SK-N-SH (cell line): ENCODE data around the gene CFTR. TPM values are rescaled to one million over a fixed set of nuclear protein-coding genes. Genes with fewer than 3 reads are reported as not detected.
A peak's percentile ranks its signal among the peaks of the same experiment; 100 is the strongest.

ENCODE experiments used
- CTCF ChIA-PET: fragments of 300-600, 350-600 bp; formaldehyde crosslinking; extraction: SDS; loops from one replicate; lab custom pipeline; 2021; lab: Yijun Ruan, JAX
- POLR2A ChIA-PET: fragments of 350-600 bp; sonication (Branson Sonifier 250); formaldehyde crosslinking; extraction: SDS; loops from one replicate; lab custom pipeline; 2020; ENCODE audit warnings: antibody characterized with exemption, inconsistent platforms; lab: Yijun Ruan, JAX
- DNase-seq: peaks from one replicate; pipeline ENCODE4 v3.0.0; 2012
- H2AFZ ChIP-seq: fragments of 200-600 bp; sonication (generic); 2 replicates; pipeline ENCODE4 v1.8.1; 2016; ENCODE audit warnings: antibody characterized with exemption, mild to moderate bottlenecking, low read depth
- H3F3A ChIP-seq: fragments of 200-600 bp; sonication (generic); replicated peaks from 2 replicates; pipeline ENCODE3; 2016; ENCODE audit warnings: antibody characterized with exemption, mild to moderate bottlenecking; ENCODE audit not compliant: insufficient read depth
- H3K27ac ChIP-seq, 2 experiments: fragments of 200-500 bp in 1 of 2; fragments of 200-600 bp in 1 of 2; sonication (Bioruptor generic) in 1 of 2; sonication (generic), shearing (Covaris generic) in 1 of 2; 2 replicates each; pipeline versions ENCODE4 v1.5.1 to v1.6.1; 2014 to 2016; ENCODE audit warnings: low read depth in 2 of 2, inconsistent platforms in 1 of 2, low read length in 1 of 2, mild to moderate bottlenecking in 1 of 2, mixed read lengths in 1 of 2
- H3K27me3 ChIP-seq: fragments of 200-600 bp; sonication (generic), shearing (Covaris generic); 2 replicates; pipeline ENCODE4 v1.6.1; 2016; ENCODE audit warnings: mixed run types; ENCODE audit not compliant: insufficient read depth
- H3K36me3 ChIP-seq, 2 experiments: fragments of 200-500 bp in 1 of 2; fragments of 200-600 bp in 1 of 2; sonication (Bioruptor generic) in 1 of 2; sonication (generic) in 1 of 2; replicated peaks in 1 of 2; 2 replicates each; pipeline versions ENCODE3 to v1.5.1; 2014 to 2016; ENCODE audit warnings: low read length in 1 of 2, mild to moderate bottlenecking in 1 of 2; ENCODE audit not compliant: insufficient read depth in 2 of 2, control insufficient read depth in 1 of 2
- H3K4me1 ChIP-seq, 2 experiments: fragments of 200-500 bp in 1 of 2; fragments of 200-600 bp in 1 of 2; sonication (Bioruptor generic) in 1 of 2; sonication (generic), shearing (Covaris generic) in 1 of 2; 2 replicates each; pipeline versions ENCODE4 v1.5.1 to v1.6.1; 2014 to 2016; ENCODE audit warnings: low read depth in 1 of 2, low read length in 1 of 2, mixed run types in 1 of 2; ENCODE audit not compliant: insufficient read depth in 2 of 2, control insufficient read depth in 1 of 2
- H3K4me2 ChIP-seq: fragments of 200-600 bp; sonication (generic), shearing (Covaris generic); 2 replicates; pipeline ENCODE4 v1.6.1; 2017; ENCODE audit warnings: mixed run types
- H3K4me3 ChIP-seq, 2 experiments: fragments of 200-500 bp in 1 of 2; fragments of 200-600 bp in 1 of 2; sonication (Bioruptor generic) in 1 of 2; sonication (generic), shearing (Covaris generic) in 1 of 2; 2 replicates each; pipeline versions ENCODE4 v1.5.1 to v1.8.1; 2014 to 2016; ENCODE audit warnings: low read depth in 2 of 2, inconsistent platforms in 1 of 2, low read length in 1 of 2, mild to moderate bottlenecking in 1 of 2, mixed read lengths in 1 of 2, moderate library complexity in 1 of 2
- H3K79me2 ChIP-seq: fragments of 200-600 bp; sonication (generic); 2 replicates; pipeline ENCODE4 v1.8.1; 2017; ENCODE audit warnings: mild to moderate bottlenecking; ENCODE audit not compliant: insufficient read depth
- H3K9ac ChIP-seq: fragments of 200-600 bp; sonication (generic); 2 replicates; pipeline ENCODE4 v1.6.1; 2017; ENCODE audit warnings: mixed run types
- H3K9me2 ChIP-seq: fragments of 200-600 bp; sonication (generic); 2 replicates; pipeline ENCODE4 v1.6.1; 2017; ENCODE audit warnings: mixed run types
- H3K9me3 ChIP-seq: fragments of 200-600 bp; sonication (generic); 2 replicates; pipeline ENCODE4 v1.6.1; 2017; ENCODE audit warnings: mixed run types, mild to moderate bottlenecking, moderate library complexity
- H4K20me1 ChIP-seq: fragments of 200-600 bp; sonication (generic); 2 replicates; pipeline ENCODE4 v1.6.1; 2017; ENCODE audit warnings: mild to moderate bottlenecking, mixed run types; ENCODE audit not compliant: insufficient read depth
- CHD2 ChIP-seq: fragments of 150-350 bp; IDR thresholded peaks from 2 replicates; pipeline ENCODE4 v1.6.1; 2018; ENCODE audit warnings: low read length; ENCODE audit not compliant: partially characterized antibody
- ELF1 ChIP-seq: IDR thresholded peaks from 2 replicates; pipeline ENCODE4 v1.4.0; 2012
- NRF1 ChIP-seq: IDR thresholded peaks from 2 replicates; pipeline ENCODE4 v1.6.1; 2012; ENCODE audit warnings: low read depth, mild to moderate bottlenecking, low read length
- RFX5 ChIP-seq: IDR thresholded peaks from 2 replicates; pipeline ENCODE4 v1.6.1; 2012; ENCODE audit warnings: mild to moderate bottlenecking, improper control_type of control experiment, low read length
- SMC3 ChIP-seq: IDR thresholded peaks from 2 replicates; pipeline ENCODE4 v1.6.1; 2012; ENCODE audit warnings: low read depth, low read length, improper control_type of control experiment
- TCF12 ChIP-seq: IDR thresholded peaks from 2 replicates; pipeline ENCODE4 v1.4.0; 2012
- WGBS: methylation state at CpG from one replicate; pipeline ENCODE4 v1.1.6; 2017; ENCODE audit warnings: low lambda C conversion rate; 5-methylcytosine and 5-hydroxymethylcytosine counted together
- polyA plus RNA-seq, 3 experiments: library from polyadenylated mRNA; depleted of rRNA; stranded (reverse); fragments of >200 nt; gene quantifications; 2 replicates each; pipeline ENCODE4 v1.2.3, GENCODE V29; 2012
- TF ChIP-seq, protein P1 (sequence below): fragments of 150-350 bp; IDR thresholded peaks from 2 replicates; pipeline ENCODE4 v1.6.1; 2017; ENCODE audit warnings: antibody characterized with exemption, low read length, low read depth, borderline replicate concordance
- TF ChIP-seq, protein P2 (sequence below): IDR thresholded peaks from 2 replicates; pipeline ENCODE4 v1.4.0; 2012; ENCODE audit warnings: low read depth
- TF ChIP-seq, protein P3 (sequence below): fragments of 150-350 bp; IDR thresholded peaks from 2 replicates; pipeline ENCODE4 v1.6.1; 2016; ENCODE audit warnings: mild to moderate bottlenecking, low read depth, low read length
- TF ChIP-seq, protein P4 (sequence below): IDR thresholded peaks from 2 replicates; pipeline ENCODE4 v1.6.1; 2012; ENCODE audit warnings: mild to moderate bottlenecking, low read depth, low read length, moderate library complexity
- TF ChIP-seq, protein P5 (sequence below): IDR thresholded peaks from 2 replicates; pipeline ENCODE4 v1.4.0; 2012; ENCODE audit warnings: low read depth, borderline replicate concordance

CFTR gene
- not detected in 2 replicates for polyA plus RNA-seq (2012; rRNA removed)
- polyA plus RNA-seq (2012; cell fraction: cytosol; rRNA removed) = not detected in 2 replicates
- polyA plus RNA-seq (2012; cell fraction: nucleus; rRNA removed) = not detected in 2 replicates

DNA sequence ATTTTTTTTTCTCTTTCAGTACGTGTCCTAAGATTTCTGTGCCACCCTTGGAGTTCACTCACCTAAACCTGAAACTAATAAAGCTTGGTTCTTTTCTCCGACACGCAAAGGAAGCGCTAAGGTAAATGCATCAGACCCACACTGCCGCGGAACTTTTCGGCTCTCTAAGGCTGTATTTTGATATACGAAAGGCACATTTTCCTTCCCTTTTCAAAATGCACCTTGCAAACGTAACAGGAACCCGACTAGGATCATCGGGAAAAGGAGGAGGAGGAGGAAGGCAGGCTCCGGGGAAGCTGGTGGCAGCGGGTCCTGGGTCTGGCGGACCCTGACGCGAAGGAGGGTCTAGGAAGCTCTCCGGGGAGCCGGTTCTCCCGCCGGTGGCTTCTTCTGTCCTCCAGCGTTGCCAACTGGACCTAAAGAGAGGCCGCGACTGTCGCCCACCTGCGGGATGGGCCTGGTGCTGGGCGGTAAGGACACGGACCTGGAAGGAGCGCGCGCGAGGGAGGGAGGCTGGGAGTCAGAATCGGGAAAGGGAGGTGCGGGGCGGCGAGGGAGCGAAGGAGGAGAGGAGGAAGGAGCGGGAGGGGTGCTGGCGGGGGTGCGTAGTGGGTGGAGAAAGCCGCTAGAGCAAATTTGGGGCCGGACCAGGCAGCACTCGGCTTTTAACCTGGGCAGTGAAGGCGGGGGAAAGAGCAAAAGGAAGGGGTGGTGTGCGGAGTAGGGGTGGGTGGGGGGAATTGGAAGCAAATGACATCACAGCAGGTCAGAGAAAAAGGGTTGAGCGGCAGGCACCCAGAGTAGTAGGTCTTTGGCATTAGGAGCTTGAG, at the start of gene CFTR:
CFTR (plus strand) TSS at position 801 of the 830 bp plus-strand sequence. CDS start 70 bp downstream, outside the sequence.
- no peaks in the 10 kb centered on the region for H3K9me3 ChIP-seq
- no peak within 1 kb of the TSS for H2AFZ ChIP-seq
- POLR2A ChIA-PET = no interaction called here
- H3K9ac ChIP-seq = no peak within 1 kb of the TSS
- TF ChIP-seq, protein P1, sequence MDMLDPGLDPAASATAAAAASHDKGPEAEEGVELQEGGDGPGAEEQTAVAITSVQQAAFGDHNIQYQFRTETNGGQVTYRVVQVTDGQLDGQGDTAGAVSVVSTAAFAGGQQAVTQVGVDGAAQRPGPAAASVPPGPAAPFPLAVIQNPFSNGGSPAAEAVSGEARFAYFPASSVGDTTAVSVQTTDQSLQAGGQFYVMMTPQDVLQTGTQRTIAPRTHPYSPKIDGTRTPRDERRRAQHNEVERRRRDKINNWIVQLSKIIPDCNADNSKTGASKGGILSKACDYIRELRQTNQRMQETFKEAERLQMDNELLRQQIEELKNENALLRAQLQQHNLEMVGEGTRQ = no peak
- TF ChIP-seq, protein P2, sequence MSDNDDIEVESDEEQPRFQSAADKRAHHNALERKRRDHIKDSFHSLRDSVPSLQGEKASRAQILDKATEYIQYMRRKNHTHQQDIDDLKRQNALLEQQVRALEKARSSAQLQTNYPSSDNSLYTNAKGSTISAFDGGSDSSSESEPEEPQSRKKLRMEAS = no peak
- no peak for TF ChIP-seq RFX5
- TF ChIP-seq, protein P3, sequence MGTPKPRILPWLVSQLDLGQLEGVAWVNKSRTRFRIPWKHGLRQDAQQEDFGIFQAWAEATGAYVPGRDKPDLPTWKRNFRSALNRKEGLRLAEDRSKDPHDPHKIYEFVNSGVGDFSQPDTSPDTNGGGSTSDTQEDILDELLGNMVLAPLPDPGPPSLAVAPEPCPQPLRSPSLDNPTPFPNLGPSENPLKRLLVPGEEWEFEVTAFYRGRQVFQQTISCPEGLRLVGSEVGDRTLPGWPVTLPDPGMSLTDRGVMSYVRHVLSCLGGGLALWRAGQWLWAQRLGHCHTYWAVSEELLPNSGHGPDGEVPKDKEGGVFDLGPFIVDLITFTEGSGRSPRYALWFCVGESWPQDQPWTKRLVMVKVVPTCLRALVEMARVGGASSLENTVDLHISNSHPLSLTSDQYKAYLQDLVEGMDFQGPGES = no peak
- TF ChIP-seq, protein P4, sequence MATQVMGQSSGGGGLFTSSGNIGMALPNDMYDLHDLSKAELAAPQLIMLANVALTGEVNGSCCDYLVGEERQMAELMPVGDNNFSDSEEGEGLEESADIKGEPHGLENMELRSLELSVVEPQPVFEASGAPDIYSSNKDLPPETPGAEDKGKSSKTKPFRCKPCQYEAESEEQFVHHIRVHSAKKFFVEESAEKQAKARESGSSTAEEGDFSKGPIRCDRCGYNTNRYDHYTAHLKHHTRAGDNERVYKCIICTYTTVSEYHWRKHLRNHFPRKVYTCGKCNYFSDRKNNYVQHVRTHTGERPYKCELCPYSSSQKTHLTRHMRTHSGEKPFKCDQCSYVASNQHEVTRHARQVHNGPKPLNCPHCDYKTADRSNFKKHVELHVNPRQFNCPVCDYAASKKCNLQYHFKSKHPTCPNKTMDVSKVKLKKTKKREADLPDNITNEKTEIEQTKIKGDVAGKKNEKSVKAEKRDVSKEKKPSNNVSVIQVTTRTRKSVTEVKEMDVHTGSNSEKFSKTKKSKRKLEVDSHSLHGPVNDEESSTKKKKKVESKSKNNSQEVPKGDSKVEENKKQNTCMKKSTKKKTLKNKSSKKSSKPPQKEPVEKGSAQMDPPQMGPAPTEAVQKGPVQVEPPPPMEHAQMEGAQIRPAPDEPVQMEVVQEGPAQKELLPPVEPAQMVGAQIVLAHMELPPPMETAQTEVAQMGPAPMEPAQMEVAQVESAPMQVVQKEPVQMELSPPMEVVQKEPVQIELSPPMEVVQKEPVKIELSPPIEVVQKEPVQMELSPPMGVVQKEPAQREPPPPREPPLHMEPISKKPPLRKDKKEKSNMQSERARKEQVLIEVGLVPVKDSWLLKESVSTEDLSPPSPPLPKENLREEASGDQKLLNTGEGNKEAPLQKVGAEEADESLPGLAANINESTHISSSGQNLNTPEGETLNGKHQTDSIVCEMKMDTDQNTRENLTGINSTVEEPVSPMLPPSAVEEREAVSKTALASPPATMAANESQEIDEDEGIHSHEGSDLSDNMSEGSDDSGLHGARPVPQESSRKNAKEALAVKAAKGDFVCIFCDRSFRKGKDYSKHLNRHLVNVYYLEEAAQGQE = no peak
- TF ChIP-seq SMC3 = no peak
- no peak for TF ChIP-seq CHD2
- TF ChIP-seq, protein P5, sequence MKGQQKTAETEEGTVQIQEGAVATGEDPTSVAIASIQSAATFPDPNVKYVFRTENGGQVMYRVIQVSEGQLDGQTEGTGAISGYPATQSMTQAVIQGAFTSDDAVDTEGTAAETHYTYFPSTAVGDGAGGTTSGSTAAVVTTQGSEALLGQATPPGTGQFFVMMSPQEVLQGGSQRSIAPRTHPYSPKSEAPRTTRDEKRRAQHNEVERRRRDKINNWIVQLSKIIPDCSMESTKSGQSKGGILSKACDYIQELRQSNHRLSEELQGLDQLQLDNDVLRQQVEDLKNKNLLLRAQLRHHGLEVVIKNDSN = no peak
- TF ChIP-seq TCF12 = no peak
- no peak for TF ChIP-seq ELF1
- TF ChIP-seq NRF1 = no peak
- peaks cover 18% of the 10 kb centered on the region for H3K27me3 ChIP-seq
- H4K20me1 ChIP-seq = no peaks in the 10 kb centered on the region
- H3F3A ChIP-seq = no peaks in the 10 kb centered on the region
- H3K4me1 ChIP-seq = no peaks in the 10 kb centered on the region
- WGBS = 11% methylated on average over 45 of the region's 45 CpGs
- CTCF ChIA-PET = no interaction called here
- no peaks in the 10 kb centered on the region for H3K79me2 ChIP-seq
- no peak within 1 kb of the TSS; the same call in 1 of the 2 replicates for H3K4me2 ChIP-seq
- no peaks in the 10 kb centered on the region for H3K9me2 ChIP-seq
- H3K27ac ChIP-seq = no peak within 1 kb of the TSS
- peak; percentile 12 for DNase-seq
- no peaks in the 10 kb centered on the region for H3K36me3 ChIP-seq
- no peak within 1 kb of the TSS for H3K4me3 ChIP-seq
